WTC11 (cell line): ENCODE results near the gene GDAP1L1. TPM values are rescaled to one million over a fixed set of nuclear protein-coding genes. Genes with fewer than 3 reads are reported as not detected.

Source experiments
- ATAC-seq: fragments of 200-7000 bp; cut with Tn5 transposase; 2 replicates; pipeline ENCODE4 v1.10.0; 2021; ENCODE audit warnings: mild to moderate bottlenecking, moderate library complexity
- CTCF ChIA-PET: fragments of 300-600 bp; sonication (Branson Sonifier 250); formaldehyde crosslinking; loops from one replicate; lab custom pipeline; 2021; ENCODE audit warnings: antibody characterized with exemption; lab: Charles Lee
- POLR2A ChIA-PET: fragments of 350-600 bp; sonication (Branson Sonifier 250); formaldehyde crosslinking; loops from one replicate; lab custom pipeline; 2021; ENCODE audit warnings: antibody characterized with exemption; lab: Charles Lee
- DNase-seq: peaks from one replicate; pipeline ENCODE4 v3.0.0; 2021; ENCODE audit warnings: low spot score
- H3K27ac Mint-ChIP-seq: 2 replicates; pipeline ENCODE4 v1.8.0; 2021; ENCODE audit warnings: mixed read lengths
- H3K27me3 Mint-ChIP-seq: 2 replicates; pipeline ENCODE4 v1.8.0; 2021; ENCODE audit warnings: low read depth, mild to moderate bottlenecking, moderate library complexity, mixed read lengths
- H3K36me3 Mint-ChIP-seq: 2 replicates; pipeline ENCODE4 v1.8.0; 2021; ENCODE audit warnings: mixed read lengths
- H3K4me1 Mint-ChIP-seq: 2 replicates; pipeline ENCODE4 v1.8.0; 2022; ENCODE audit warnings: mixed read lengths
- H3K4me3 Mint-ChIP-seq: 2 replicates; pipeline ENCODE4 v1.8.0; 2021; ENCODE audit warnings: mild to moderate bottlenecking, moderate library complexity, mixed read lengths
- H3K9me3 Mint-ChIP-seq: 2 replicates; pipeline ENCODE4 v1.8.0; 2021; ENCODE audit warnings: mixed read lengths
- AR ChIP-seq: fragments of 250-450 bp; sonication (Bioruptor Pico); IDR thresholded peaks from 2 replicates; pipeline ENCODE4 v1.9.0; 2021; ENCODE audit warnings: mild to moderate bottlenecking
- ATF2 ChIP-seq: sonication (generic); formaldehyde crosslinking; IDR thresholded peaks from 2 replicates; pipeline ENCODE4 v1.8.1; 2022; ENCODE audit warnings: low read depth, missing genetic modification reagents, borderline replicate concordance
- CREB1 ChIP-seq: sonication (generic); formaldehyde crosslinking; IDR thresholded peaks from 2 replicates; pipeline ENCODE4 v1.8.0; 2023; ENCODE audit warnings: mild to moderate bottlenecking, missing genetic modification reagents
- CTCF ChIP-seq: fragments of 200-600 bp; IDR thresholded peaks from 2 replicates; pipeline ENCODE4 v1.8.0; 2022; ENCODE audit warnings: antibody characterized with exemption
- ELF4 ChIP-seq: sonication (generic); formaldehyde crosslinking; IDR thresholded peaks from 2 replicates; pipeline ENCODE4 v1.8.1; 2022; ENCODE audit warnings: low read depth, mild to moderate bottlenecking, moderate library complexity, missing genetic modification reagents
- ERG ChIP-seq: fragments of 250-450 bp; sonication (Bioruptor Pico); IDR thresholded peaks from 2 replicates; pipeline ENCODE4 v1.8.0; 2021; ENCODE audit warnings: mild to moderate bottlenecking
- ETV6 ChIP-seq: sonication (generic); formaldehyde crosslinking; IDR thresholded peaks from 2 replicates; pipeline ENCODE4 v1.8.1; 2022; ENCODE audit warnings: mild to moderate bottlenecking, missing genetic modification reagents
- IRF1 ChIP-seq: sonication (generic); formaldehyde crosslinking; IDR thresholded peaks from 2 replicates; pipeline ENCODE4 v1.8.0; 2023; ENCODE audit warnings: missing genetic modification reagents
- JUN ChIP-seq: sonication (generic); formaldehyde crosslinking; IDR thresholded peaks from 2 replicates; pipeline ENCODE4 v1.8.0; 2023; ENCODE audit warnings: mild to moderate bottlenecking, missing genetic modification reagents
- MYBL2 ChIP-seq: sonication (generic); formaldehyde crosslinking; IDR thresholded peaks from 2 replicates; pipeline ENCODE4 v1.8.1; 2023; ENCODE audit warnings: mild to moderate bottlenecking, moderate library complexity, missing genetic modification reagents
- NR1H2 ChIP-seq: sonication (generic); formaldehyde crosslinking; IDR thresholded peaks from 2 replicates; pipeline ENCODE4 v1.9.0; 2021; ENCODE audit warnings: mild to moderate bottlenecking, moderate library complexity, missing genetic modification reagents
- RORB ChIP-seq: fragments of 250-450 bp; sonication (Bioruptor Pico); IDR thresholded peaks from 2 replicates; pipeline ENCODE4 v1.9.0; 2021; ENCODE audit warnings: mild to moderate bottlenecking
- TEAD1 ChIP-seq: sonication (generic); formaldehyde crosslinking; IDR thresholded peaks from 2 replicates; pipeline ENCODE4 v1.8.0; 2022; ENCODE audit warnings: mild to moderate bottlenecking, missing genetic modification reagents
- TEAD4 ChIP-seq: sonication (generic); formaldehyde crosslinking; IDR thresholded peaks from 2 replicates; pipeline ENCODE4 v1.8.0; 2022; ENCODE audit warnings: mild to moderate bottlenecking, missing genetic modification reagents
- ZBTB21 ChIP-seq: sonication (generic); formaldehyde crosslinking; IDR thresholded peaks from 2 replicates; pipeline ENCODE4 v1.8.1; 2023; ENCODE audit warnings: mild to moderate bottlenecking, missing genetic modification reagents, borderline replicate concordance
- ZNF281 ChIP-seq: sonication (generic); formaldehyde crosslinking; IDR thresholded peaks from 2 replicates; pipeline ENCODE4 v1.8.0; 2023; ENCODE audit warnings: mild to moderate bottlenecking, missing genetic modification reagents
- ZNF423 ChIP-seq: fragments of 250-450 bp; sonication (Bioruptor Pico); IDR thresholded peaks from 2 replicates; pipeline ENCODE4 v2.1.2; 2022; ENCODE audit warnings: mild to moderate bottlenecking, moderate library complexity
- total RNA-seq: library from RNA; stranded (reverse); gene quantifications from 3 replicates; pipeline ENCODE4 v1.2.3, GENCODE V29; 2021

The GDAP1L1 gene
- total RNA-seq, 1 experiment from 2014 or later, result 7.5 TPM

GRCh38 chr20:44271915-44272663 is 25.0 kb downstream of the GDAP1L1 start:
- DNase-seq, result peak; percentile 71
- Mint-ChIP-seq H3K27ac (no peak overlapping the region), H3K4me3 (no peak overlapping the region), H3K36me3 (no peaks in the 10 kb centered on the region)
- POLR2A ChIA-PET, result no interaction called here
- CTCF ChIA-PET, result interaction anchor here (0.8 to 3.0 kb wide), 12 partner anchors 8 to 155 kb away, joined by 3 to 25 read pairs (median 8); partner anchors contain the start of genes FITM2 and GDAP1L1
- TF ChIP-seq NR1H2 (CRISPR knock-in tag) (no peak), MYBL2 (CRISPR knock-in tag) (no peak), ZNF423 (peak; percentile 15; the same call in 1 of the 2 replicates), JUN (no peak), CTCF (peak; percentile 34; the same call in 1 of the 2 replicates), ZBTB21 (CRISPR knock-in tag) (0 out of 2 replicates have a peak, but pooled peaks have one; percentile 29), ELF4 (no peak)
- TF ChIP-seq, all 79 proteins: peak for 3
- ATAC-seq, result peak; percentile 95
- Mint-ChIP-seq H3K4me1 (no peaks in the 10 kb centered on the region), H3K27me3 (no peaks in the 10 kb centered on the region), H3K9me3 (peaks cover 11% of the 10 kb centered on the region; the same call in 1 of the 2 replicates)

GRCh38 chr20:44273231-44274215 is 26.4 kb downstream of the GDAP1L1 start:
- CTCF ChIA-PET, result interaction anchor here (1.0 to 3.0 kb wide), 5 partner anchors 10 to 56 kb away, joined by 3 to 25 read pairs (median 9); partner anchors contain the start of gene GDAP1L1
- TF ChIP-seq ATF2 (CRISPR knock-in tag) (no peak), TEAD4 (CRISPR knock-in tag) (no peak)
- H3K27me3 Mint-ChIP-seq, result no peaks in the 10 kb centered on the region
- H3K4me1 Mint-ChIP-seq, result no peaks in the 10 kb centered on the region
- no peaks in the 10 kb centered on the region for H3K36me3 Mint-ChIP-seq
- H3K4me3 Mint-ChIP-seq, result no peak overlapping the region
- DNase-seq (no peak), ATAC-seq (no peak)
- H3K27ac Mint-ChIP-seq, result no peak overlapping the region
- H3K9me3 Mint-ChIP-seq, result peaks cover 9% of the 10 kb centered on the region; the same call in 1 of the 2 replicates
- POLR2A ChIA-PET, result no interaction called here

- no peak for TF ChIP-seq RORB
- TF ChIP-seq IRF1, result no peak
- TF ChIP-seq TEAD1 (CRISPR knock-in tag), result no peak
- no peak for TF ChIP-seq ERG
- TF ChIP-seq ETV6 (CRISPR knock-in tag), result no peak
- TF ChIP-seq AR (CRISPR knock-in tag), result no peak
- TF ChIP-seq CREB1, result no peak
- TF ChIP-seq ZNF281 (CRISPR knock-in tag), result no peak
- TF ChIP-seq, all 79 proteins: peak for 0
- Mint-ChIP-seq H3K4me3 (no peak overlapping the region), H3K36me3 (no peaks in the 10 kb centered on the region), H3K27ac (no peak overlapping the region), H3K27me3 (no peaks in the 10 kb centered on the region), H3K4me1 (no peaks in the 10 kb centered on the region), H3K9me3 (peaks cover 4% of the 10 kb centered on the region; the same call in 1 of the 2 replicates)
- ChIA-PET CTCF (interaction anchor here (3.0 kb wide), 1 partner anchor 21 kb away, joined by 25 read pairs; no protein-coding TSS in a partner anchor), POLR2A (no interaction called here)
- DNase-seq (no peak), ATAC-seq (no peak)
These were observed 27.4 kb downstream of the GDAP1L1 start for GRCh38 chr20:44274303-44275017.
